ENCODE results near the gene WDR33.

The WDR33 gene

DNA sequence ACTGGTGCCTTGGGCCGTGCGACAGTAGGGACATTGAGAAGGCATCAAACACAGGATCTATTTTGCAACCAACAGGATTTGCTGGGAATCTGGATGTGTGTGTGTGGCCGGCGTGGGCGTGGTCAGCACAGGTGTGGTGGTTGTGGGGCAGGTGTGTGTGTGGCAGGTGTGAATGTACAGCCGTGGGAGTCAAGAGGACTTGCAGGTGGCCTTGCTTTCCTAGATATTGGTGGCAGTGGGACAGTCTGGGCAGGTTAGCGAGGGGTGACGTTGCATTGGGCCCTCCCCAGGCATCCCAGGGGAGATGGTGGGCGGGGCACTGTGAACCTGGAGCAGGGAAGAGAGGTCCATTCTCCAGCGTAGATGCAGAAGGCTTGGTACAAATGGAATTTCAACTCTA, 132.4 kb downstream of the WDR33 start:
- TF ChIP-seq TCF12 (IDR thresholded peaks at IDR 0.05; ENCODE audit: low read depth) (no peak), YY1 (IDR thresholded peaks at IDR 0.05; ENCODE audit: low read depth) (no peak), NFIC (IDR thresholded peaks at IDR 0.05) (no peak), CEBPB (IDR thresholded peaks at IDR 0.05) (no peak), ZBTB7A (IDR thresholded peaks at IDR 0.05; ENCODE audit: low read depth) (no peak), TAF1 (IDR thresholded peaks at IDR 0.05; ENCODE audit: low read depth) (no peak), RAD21 (IDR thresholded peaks at IDR 0.05; ENCODE audit: low read depth) (no peak), TEAD4 (IDR thresholded peaks at IDR 0.05) (no peak), EP300 (IDR thresholded peaks at IDR 0.05; ENCODE audit: borderline replicate concordance) (no peak), EGR1 (IDR thresholded peaks at IDR 0.05) (no peak), CREB1 (IDR thresholded peaks at IDR 0.05; ENCODE audit: low read depth) (no peak)
- TF ChIP-seq, protein P1, sequence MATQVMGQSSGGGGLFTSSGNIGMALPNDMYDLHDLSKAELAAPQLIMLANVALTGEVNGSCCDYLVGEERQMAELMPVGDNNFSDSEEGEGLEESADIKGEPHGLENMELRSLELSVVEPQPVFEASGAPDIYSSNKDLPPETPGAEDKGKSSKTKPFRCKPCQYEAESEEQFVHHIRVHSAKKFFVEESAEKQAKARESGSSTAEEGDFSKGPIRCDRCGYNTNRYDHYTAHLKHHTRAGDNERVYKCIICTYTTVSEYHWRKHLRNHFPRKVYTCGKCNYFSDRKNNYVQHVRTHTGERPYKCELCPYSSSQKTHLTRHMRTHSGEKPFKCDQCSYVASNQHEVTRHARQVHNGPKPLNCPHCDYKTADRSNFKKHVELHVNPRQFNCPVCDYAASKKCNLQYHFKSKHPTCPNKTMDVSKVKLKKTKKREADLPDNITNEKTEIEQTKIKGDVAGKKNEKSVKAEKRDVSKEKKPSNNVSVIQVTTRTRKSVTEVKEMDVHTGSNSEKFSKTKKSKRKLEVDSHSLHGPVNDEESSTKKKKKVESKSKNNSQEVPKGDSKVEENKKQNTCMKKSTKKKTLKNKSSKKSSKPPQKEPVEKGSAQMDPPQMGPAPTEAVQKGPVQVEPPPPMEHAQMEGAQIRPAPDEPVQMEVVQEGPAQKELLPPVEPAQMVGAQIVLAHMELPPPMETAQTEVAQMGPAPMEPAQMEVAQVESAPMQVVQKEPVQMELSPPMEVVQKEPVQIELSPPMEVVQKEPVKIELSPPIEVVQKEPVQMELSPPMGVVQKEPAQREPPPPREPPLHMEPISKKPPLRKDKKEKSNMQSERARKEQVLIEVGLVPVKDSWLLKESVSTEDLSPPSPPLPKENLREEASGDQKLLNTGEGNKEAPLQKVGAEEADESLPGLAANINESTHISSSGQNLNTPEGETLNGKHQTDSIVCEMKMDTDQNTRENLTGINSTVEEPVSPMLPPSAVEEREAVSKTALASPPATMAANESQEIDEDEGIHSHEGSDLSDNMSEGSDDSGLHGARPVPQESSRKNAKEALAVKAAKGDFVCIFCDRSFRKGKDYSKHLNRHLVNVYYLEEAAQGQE (IDR thresholded peaks at IDR 0.05; ENCODE audit: low read depth), result no peak
- TF ChIP-seq, protein P2, sequence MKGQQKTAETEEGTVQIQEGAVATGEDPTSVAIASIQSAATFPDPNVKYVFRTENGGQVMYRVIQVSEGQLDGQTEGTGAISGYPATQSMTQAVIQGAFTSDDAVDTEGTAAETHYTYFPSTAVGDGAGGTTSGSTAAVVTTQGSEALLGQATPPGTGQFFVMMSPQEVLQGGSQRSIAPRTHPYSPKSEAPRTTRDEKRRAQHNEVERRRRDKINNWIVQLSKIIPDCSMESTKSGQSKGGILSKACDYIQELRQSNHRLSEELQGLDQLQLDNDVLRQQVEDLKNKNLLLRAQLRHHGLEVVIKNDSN (IDR thresholded peaks at IDR 0.05), result no peak

DNA sequence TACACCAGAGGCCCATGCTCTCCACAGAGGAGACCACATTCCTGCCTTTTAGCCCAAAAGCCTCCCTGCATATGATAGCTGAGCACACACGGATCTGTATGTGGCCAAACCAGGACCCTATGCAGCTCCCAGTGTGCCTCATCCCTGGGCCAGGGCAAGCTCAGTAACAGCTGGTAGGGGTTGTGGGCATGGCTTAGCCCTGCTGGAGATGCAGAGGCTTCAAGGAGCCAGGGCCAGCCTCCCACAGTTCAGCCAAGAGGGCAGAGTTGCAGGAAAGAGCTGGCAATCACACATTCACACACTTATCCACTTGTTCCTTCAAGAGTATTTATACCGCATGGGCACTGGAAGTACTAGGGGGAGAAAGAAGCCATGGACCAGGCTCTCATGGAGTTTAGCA, 134.1 kb downstream of the WDR33 start:
- no peak for TF ChIP-seq ZBTB7A (IDR thresholded peaks at IDR 0.05; ENCODE audit: low read depth)
- TF ChIP-seq, protein P3, sequence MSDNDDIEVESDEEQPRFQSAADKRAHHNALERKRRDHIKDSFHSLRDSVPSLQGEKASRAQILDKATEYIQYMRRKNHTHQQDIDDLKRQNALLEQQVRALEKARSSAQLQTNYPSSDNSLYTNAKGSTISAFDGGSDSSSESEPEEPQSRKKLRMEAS (IDR thresholded peaks at IDR 0.05), result no peak
- no peak for TF ChIP-seq NFIC (IDR thresholded peaks at IDR 0.05)
- no peak for TF ChIP-seq TAF1 (IDR thresholded peaks at IDR 0.05; ENCODE audit: low read depth)
- TF ChIP-seq FOXM1 (IDR thresholded peaks at IDR 0.05; ENCODE audit: borderline replicate concordance, low read depth), result no peak
- TF ChIP-seq, protein P2 (IDR thresholded peaks at IDR 0.05), result no peak
- TF ChIP-seq YY1 (IDR thresholded peaks at IDR 0.05; ENCODE audit: low read depth), result no peak
- TF ChIP-seq, protein P1 (IDR thresholded peaks at IDR 0.05; ENCODE audit: low read depth), result no peak
- TF ChIP-seq EGR1 (IDR thresholded peaks at IDR 0.05), result no peak
- TF ChIP-seq TCF12 (IDR thresholded peaks at IDR 0.05; ENCODE audit: low read depth), result no peak
- no peak for TF ChIP-seq CREB1 (IDR thresholded peaks at IDR 0.05; ENCODE audit: low read depth)
- TF ChIP-seq RAD21 (IDR thresholded peaks at IDR 0.05; ENCODE audit: low read depth), result no peak
- TF ChIP-seq TEAD4 (IDR thresholded peaks at IDR 0.05), result no peak
- no peak for TF ChIP-seq CEBPB (IDR thresholded peaks at IDR 0.05)
- no peak for TF ChIP-seq EP300 (IDR thresholded peaks at IDR 0.05; ENCODE audit: borderline replicate concordance)

DNA sequence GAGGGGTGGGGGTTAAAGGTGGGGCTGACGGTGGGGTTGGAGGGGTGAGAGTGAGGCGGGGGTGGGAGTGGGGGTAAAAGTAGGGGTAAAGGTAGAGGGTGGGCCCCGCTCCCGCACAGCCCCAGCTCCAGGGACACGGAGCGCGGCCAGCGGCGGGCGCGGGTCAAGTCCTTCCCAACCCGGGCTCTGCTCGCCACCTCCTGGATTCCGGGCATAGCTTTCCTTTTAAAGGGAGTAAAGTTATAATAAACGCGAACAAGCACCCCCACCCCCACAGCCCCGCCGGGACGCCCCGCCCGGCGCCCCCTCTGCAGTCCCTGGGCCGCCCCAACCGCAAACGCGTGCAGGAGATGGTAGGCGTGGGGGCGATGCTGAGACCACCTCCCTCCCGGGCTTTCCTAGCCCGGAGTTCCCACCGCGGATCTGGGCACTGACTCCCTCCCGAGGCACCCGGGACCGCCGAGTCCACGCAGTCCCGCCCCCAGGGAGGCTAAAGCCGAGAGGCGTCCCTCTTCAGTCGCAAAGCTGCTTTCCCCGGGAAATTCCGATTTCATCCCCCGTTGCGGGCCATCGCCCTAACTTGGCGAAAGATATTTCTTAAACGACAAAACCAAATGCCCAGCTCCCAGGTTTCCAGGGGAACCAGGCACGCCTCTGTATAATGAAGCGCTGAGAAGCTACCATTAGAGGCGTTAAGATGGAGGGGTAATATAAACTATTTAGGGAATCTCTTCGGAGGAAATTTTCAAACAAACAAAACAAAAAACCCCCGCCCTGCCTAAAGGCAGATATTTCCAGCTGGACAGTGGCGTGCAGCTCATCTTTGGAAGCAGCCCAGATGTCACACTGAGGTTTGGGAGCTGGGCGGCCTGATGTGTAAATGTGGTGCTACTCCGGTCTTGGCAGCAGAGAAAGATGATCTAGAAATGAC, 135.4 kb downstream of the WDR33 start, which contains the start of gene LIMS2:
Gene LIMS2, minus strand, starts transcription at position 200 of the 931 bp plus-strand sequence. CDS start 506 bp downstream, outside the sequence.
- TF ChIP-seq ZBTB7A (IDR thresholded peaks at IDR 0.05; ENCODE audit: low read depth) (peak; percentile 81; the same call in 1 of the 2 replicates), EGR1 (IDR thresholded peaks at IDR 0.05) (no peak; the same call in 1 of the 2 replicates), TEAD4 (IDR thresholded peaks at IDR 0.05) (peak; percentile 76), EP300 (IDR thresholded peaks at IDR 0.05; ENCODE audit: borderline replicate concordance) (no peak), NFIC (IDR thresholded peaks at IDR 0.05) (no peak), CEBPB (IDR thresholded peaks at IDR 0.05) (no peak), TAF1 (IDR thresholded peaks at IDR 0.05; ENCODE audit: low read depth) (0 out of 2 replicates have a peak, but pooled peaks have one; percentile 8), YY1 (IDR thresholded peaks at IDR 0.05; ENCODE audit: low read depth) (0 out of 2 replicates have a peak, but pooled peaks have one; percentile 36), RAD21 (IDR thresholded peaks at IDR 0.05; ENCODE audit: low read depth) (peak; percentile 42; the same call in 1 of the 2 replicates), TCF12 (IDR thresholded peaks at IDR 0.05; ENCODE audit: low read depth) (no peak), CREB1 (IDR thresholded peaks at IDR 0.05; ENCODE audit: low read depth) (no peak), FOXM1 (IDR thresholded peaks at IDR 0.05; ENCODE audit: borderline replicate concordance, low read depth) (no peak)
- TF ChIP-seq, protein P2 (IDR thresholded peaks at IDR 0.05), result no peak
- TF ChIP-seq, protein P3 (IDR thresholded peaks at IDR 0.05), result peak; percentile 20; the same call in 1 of the 2 replicates
- TF ChIP-seq, protein P1 (IDR thresholded peaks at IDR 0.05; ENCODE audit: low read depth), result no peak

All from Ishikawa (cell line).